Measurements from ENCODE around the gene GPRASP1. TPM values are rescaled to one million over a fixed set of nuclear protein-coding genes. Genes with fewer than 3 reads are reported as not detected.
A peak's percentile ranks its signal among the peaks of the same experiment; 100 is the strongest.
"Not testable (repeated sequence)": the region's sequence is repeated elsewhere in the genome, so short reads cannot be mapped to it uniquely, and the experiment has no call there.

GPRASP1 gene
- total RNA-seq, 1 experiment from 2014 or later: 3.2 TPM

- no peak overlapping the region for H3K27ac ChIP-seq (ENCODE audit: low read depth, low read length, poor library complexity, severe bottlenecking)
- no peaks in the 10 kb centered on the region for H3K9me3 ChIP-seq (ENCODE audit: low read depth, low read length, poor library complexity, severe bottlenecking)
- CTCF ChIA-PET: interaction anchor here (0.6 kb wide), 1 partner anchor 532 kb away, joined by 3 read pairs; no protein-coding TSS in a partner anchor
- TF ChIP-seq, protein P1, sequence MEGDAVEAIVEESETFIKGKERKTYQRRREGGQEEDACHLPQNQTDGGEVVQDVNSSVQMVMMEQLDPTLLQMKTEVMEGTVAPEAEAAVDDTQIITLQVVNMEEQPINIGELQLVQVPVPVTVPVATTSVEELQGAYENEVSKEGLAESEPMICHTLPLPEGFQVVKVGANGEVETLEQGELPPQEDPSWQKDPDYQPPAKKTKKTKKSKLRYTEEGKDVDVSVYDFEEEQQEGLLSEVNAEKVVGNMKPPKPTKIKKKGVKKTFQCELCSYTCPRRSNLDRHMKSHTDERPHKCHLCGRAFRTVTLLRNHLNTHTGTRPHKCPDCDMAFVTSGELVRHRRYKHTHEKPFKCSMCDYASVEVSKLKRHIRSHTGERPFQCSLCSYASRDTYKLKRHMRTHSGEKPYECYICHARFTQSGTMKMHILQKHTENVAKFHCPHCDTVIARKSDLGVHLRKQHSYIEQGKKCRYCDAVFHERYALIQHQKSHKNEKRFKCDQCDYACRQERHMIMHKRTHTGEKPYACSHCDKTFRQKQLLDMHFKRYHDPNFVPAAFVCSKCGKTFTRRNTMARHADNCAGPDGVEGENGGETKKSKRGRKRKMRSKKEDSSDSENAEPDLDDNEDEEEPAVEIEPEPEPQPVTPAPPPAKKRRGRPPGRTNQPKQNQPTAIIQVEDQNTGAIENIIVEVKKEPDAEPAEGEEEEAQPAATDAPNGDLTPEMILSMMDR (conservative IDR thresholded peaks at IDR 0.05; ENCODE audit: low read depth, low read length): no peak
- no peak for TF ChIP-seq EZH2 (IDR thresholded peaks at IDR 0.05; ENCODE audit: borderline replicate concordance, low read depth, low read length, poor library complexity, severe bottlenecking)
- no TSS peak for BruUV-seq (replicated peaks)
- H3K4me3 ChIP-seq (ENCODE audit: low read depth, low read length, poor library complexity, severe bottlenecking): peak overlapping the region; percentile 41
- intact Hi-C loops (cut with micrococcal nuclease; ENCODE audit: unreplicated experiment): no loop called here
- no peaks in the 10 kb centered on the region for H3K36me3 ChIP-seq (ENCODE audit: insufficient read depth, low read length, poor library complexity, severe bottlenecking)
- H3K27me3 ChIP-seq (replicated peaks; ENCODE audit: insufficient read depth, low read depth, low read length, poor library complexity): no peaks in the 10 kb centered on the region
- DNase-seq (ENCODE audit: low spot score): peak; percentile 68
- POLR2A ChIA-PET (ENCODE audit: low non-redundant PET): no interaction called here
- H3K4me1 ChIP-seq (ENCODE audit: insufficient read depth, low read length, poor library complexity, severe bottlenecking): no peaks in the 10 kb centered on the region
These were observed 8.8 kb downstream of the GPRASP1 start for GRCh38 chrX:102659790-102660757.

GRCh38 chrX:102663820-102664219 is 12.5 kb downstream of the GPRASP1 start:
- intact Hi-C loops (cut with micrococcal nuclease; ENCODE audit: unreplicated experiment); DNase-seq (ENCODE audit: low spot score); H3K27ac ChIP-seq (ENCODE audit: low read depth, low read length, poor library complexity, severe bottlenecking); H3K4me3 ChIP-seq (ENCODE audit: low read depth, low read length, poor library complexity, severe bottlenecking); POLR2A ChIA-PET (ENCODE audit: low non-redundant PET); H3K36me3 ChIP-seq (ENCODE audit: insufficient read depth, low read length, poor library complexity, severe bottlenecking); H3K9me3 ChIP-seq (ENCODE audit: low read depth, low read length, poor library complexity, severe bottlenecking); CTCF ChIA-PET; H3K27me3 ChIP-seq (replicated peaks; ENCODE audit: insufficient read depth, low read depth, low read length, poor library complexity); BruUV-seq (replicated peaks); H3K4me1 ChIP-seq (ENCODE audit: insufficient read depth, low read length, poor library complexity, severe bottlenecking): not testable (repeated sequence)

GRCh38 chrX:102667034-102667433 is 15.8 kb downstream of the GPRASP1 start:
- H3K4me1 ChIP-seq (ENCODE audit: insufficient read depth, low read length, poor library complexity, severe bottlenecking); CTCF ChIA-PET; POLR2A ChIA-PET (ENCODE audit: low non-redundant PET); BruUV-seq (replicated peaks); H3K27ac ChIP-seq (ENCODE audit: low read depth, low read length, poor library complexity, severe bottlenecking); H3K27me3 ChIP-seq (replicated peaks; ENCODE audit: insufficient read depth, low read depth, low read length, poor library complexity); DNase-seq (ENCODE audit: low spot score); H3K4me3 ChIP-seq (ENCODE audit: low read depth, low read length, poor library complexity, severe bottlenecking); H3K9me3 ChIP-seq (ENCODE audit: low read depth, low read length, poor library complexity, severe bottlenecking); intact Hi-C loops (cut with micrococcal nuclease; ENCODE audit: unreplicated experiment); H3K36me3 ChIP-seq (ENCODE audit: insufficient read depth, low read length, poor library complexity, severe bottlenecking): not testable (repeated sequence)

GRCh38 chrX:102669526-102669925 is 18.2 kb downstream of the GPRASP1 start:
- H3K27me3 ChIP-seq (replicated peaks; ENCODE audit: insufficient read depth, low read depth, low read length, poor library complexity): no peaks in the 10 kb centered on the region
- intact Hi-C loops (cut with micrococcal nuclease; ENCODE audit: unreplicated experiment): no loop called here
- H3K9me3 ChIP-seq (ENCODE audit: low read depth, low read length, poor library complexity, severe bottlenecking): no peaks in the 10 kb centered on the region
- no TSS peak for BruUV-seq (replicated peaks)
- TF ChIP-seq, protein P1 (conservative IDR thresholded peaks at IDR 0.05; ENCODE audit: low read depth, low read length): no peak
- TF ChIP-seq EZH2 (IDR thresholded peaks at IDR 0.05; ENCODE audit: borderline replicate concordance, low read depth, low read length, poor library complexity, severe bottlenecking): no peak
- no peaks in the 10 kb centered on the region for H3K4me1 ChIP-seq (ENCODE audit: insufficient read depth, low read length, poor library complexity, severe bottlenecking)
- POLR2A ChIA-PET (ENCODE audit: low non-redundant PET): interaction anchor here (0.6 kb wide), 1 partner anchor 873 kb away, joined by 11 read pairs; no protein-coding TSS in a partner anchor
- no peak for DNase-seq (ENCODE audit: low spot score)
- H3K27ac ChIP-seq (ENCODE audit: low read depth, low read length, poor library complexity, severe bottlenecking): no peak overlapping the region
- CTCF ChIA-PET: no interaction called here
- H3K4me3 ChIP-seq (ENCODE audit: low read depth, low read length, poor library complexity, severe bottlenecking): no peak overlapping the region
- no peaks in the 10 kb centered on the region for H3K36me3 ChIP-seq (ENCODE audit: insufficient read depth, low read length, poor library complexity, severe bottlenecking)

Measured in A673 (cell line).